ENCODE data around the gene ATP5MC2. TPM values are rescaled to one million over a fixed set of nuclear protein-coding genes. Genes with fewer than 3 reads are reported as not detected.

The ATP5MC2 gene
- total and polyA plus RNA-seq, 2 of the 4 experiments (the other 2 are of a cell fraction), result 309 to 361 TPM

DNA sequence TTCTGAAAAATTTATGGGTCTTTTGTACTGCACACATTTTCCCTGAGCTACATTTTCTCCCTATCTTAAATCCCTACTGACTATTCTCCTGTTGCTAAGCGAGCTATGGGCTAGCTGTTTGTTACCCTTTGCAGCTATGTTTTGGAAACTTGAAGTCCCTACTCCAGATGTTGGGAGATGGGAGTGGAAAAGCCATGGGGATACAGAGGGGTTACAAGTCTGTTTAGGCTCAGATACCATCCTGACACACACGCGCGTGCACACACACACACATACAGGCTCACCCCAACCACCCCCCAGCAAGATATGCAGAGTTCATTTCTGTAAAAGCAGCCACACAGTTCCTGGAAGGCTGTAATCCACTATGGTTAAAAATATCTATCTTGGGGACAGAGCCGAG lies 15.8 kb downstream of the ATP5MC2 start:
- H3K4me3 ChIP-seq (ENCODE audit: insufficient read depth, low read depth, low read length), result no peak overlapping the region
- H2AFZ ChIP-seq (replicated peaks; ENCODE audit: low read length, poor library complexity), result peak overlapping the region; percentile 4
- in situ Hi-C loops (cut with MboI; ENCODE audit: low sequenced_read_pairs), result no loop called here

More for the DNA sequence above, 15.8 kb downstream of the ATP5MC2 start:
- TF ChIP-seq, protein P1, sequence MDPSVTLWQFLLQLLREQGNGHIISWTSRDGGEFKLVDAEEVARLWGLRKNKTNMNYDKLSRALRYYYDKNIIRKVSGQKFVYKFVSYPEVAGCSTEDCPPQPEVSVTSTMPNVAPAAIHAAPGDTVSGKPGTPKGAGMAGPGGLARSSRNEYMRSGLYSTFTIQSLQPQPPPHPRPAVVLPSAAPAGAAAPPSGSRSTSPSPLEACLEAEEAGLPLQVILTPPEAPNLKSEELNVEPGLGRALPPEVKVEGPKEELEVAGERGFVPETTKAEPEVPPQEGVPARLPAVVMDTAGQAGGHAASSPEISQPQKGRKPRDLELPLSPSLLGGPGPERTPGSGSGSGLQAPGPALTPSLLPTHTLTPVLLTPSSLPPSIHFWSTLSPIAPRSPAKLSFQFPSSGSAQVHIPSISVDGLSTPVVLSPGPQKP (IDR thresholded peaks at IDR 0.05; ENCODE audit: borderline replicate concordance, low read depth, low read length), result no peak
- TF ChIP-seq NFE2L2 (IDR thresholded peaks at IDR 0.05; ENCODE audit: low read depth, low read length) (no peak), CEBPB (IDR thresholded peaks at IDR 0.05; ENCODE audit: low read depth, low read length) (no peak), MAFK (IDR thresholded peaks at IDR 0.05; ENCODE audit: low read depth, low read length) (no peak), RCOR1 (IDR thresholded peaks at IDR 0.05; ENCODE audit: insufficient replicate concordance, low read length) (no peak), USF2 (IDR thresholded peaks at IDR 0.05; ENCODE audit: low read depth, low read length) (no peak), CTCF (conservative IDR thresholded peaks at IDR 0.05; ENCODE audit: low read depth, low read length) (no peak), SMC3 (IDR thresholded peaks at IDR 0.05; ENCODE audit: low read depth, low read length) (no peak), MXI1 (IDR thresholded peaks at IDR 0.05; ENCODE audit: borderline replicate concordance, low read depth, low read length) (no peak), FOS (IDR thresholded peaks at IDR 0.05; ENCODE audit: low read depth, low read length) (no peak), CHD1 (IDR thresholded peaks at IDR 0.05; ENCODE audit: low read depth, low read length) (no peak), POLR2A (IDR thresholded peaks at IDR 0.05; ENCODE audit: low read depth, low read length) (no peak), RAD21 (IDR thresholded peaks at IDR 0.05; ENCODE audit: low read length) (no peak), RFX5 (IDR thresholded peaks at IDR 0.05; ENCODE audit: low read depth, low read length) (no peak), BHLHE40 (IDR thresholded peaks at IDR 0.05; ENCODE audit: low read depth, low read length) (no peak)
- Histone ChIP-seq H3K18ac (ENCODE audit: low read depth, low read length) (peak overlapping the region; percentile 85; the same call in 1 of the 2 replicates), H3K27ac (ENCODE audit: insufficient read depth, low read length) (peak overlapping the region; percentile 65; the same call in 1 of the 2 replicates), H3K4me1 (ENCODE audit: control insufficient read depth, insufficient read depth, low read length) (peaks cover 13% of the 10 kb centered on the region), H2AK5ac (ENCODE audit: low read depth, low read length) (peak overlapping the region; percentile 25; the same call in 1 of the 2 replicates), H3K23ac (ENCODE audit: low read depth, low read length) (peak overlapping the region; percentile 55; the same call in 1 of the 2 replicates), H3K56ac (ENCODE audit: extremely low read depth, insufficient read depth, low read length) (no peak overlapping the region), H3K9ac (ENCODE audit: low read depth, low read length) (no peak overlapping the region), H2BK5ac (ENCODE audit: low read depth, low read length, poor library complexity, severe bottlenecking) (peak overlapping the region; percentile 84), H4K91ac (ENCODE audit: insufficient read depth, low read depth, low read length) (no peak overlapping the region), H3K9me3 (ENCODE audit: control insufficient read depth, insufficient read depth, low read length) (no peaks in the 10 kb centered on the region), H2BK15ac (ENCODE audit: low read depth, low read length) (no peak overlapping the region; the same call in 2 of the 3 replicates), H2BK20ac (ENCODE audit: low read depth, low read length) (peak overlapping the region; percentile 62; the same call in 1 of the 2 replicates), H4K20me1 (ENCODE audit: insufficient read depth, low read length) (no peaks in the 10 kb centered on the region), H3K4ac (ENCODE audit: low read depth, low read length) (peak overlapping the region; percentile 61; the same call in 1 of the 2 replicates), H2AK9ac (replicated peaks; ENCODE audit: low read depth, low read length, poor library complexity) (no peak overlapping the region), H4K5ac (ENCODE audit: low read depth, low read length) (peak overlapping the region; percentile 67), H3K79me1 (ENCODE audit: low read depth in 1 of 2, low read length in 2 of 2) (peaks cover 0 to 4% of the 10 kb centered on the region in 2 experiments; a peak in 1 of 4 replicates), H3K4me2 (ENCODE audit: low read depth, low read length) (peak overlapping the region; percentile 72), H2BK120ac (ENCODE audit: low read depth, low read length) (peak overlapping the region; percentile 90), H3K36me3 (ENCODE audit: control insufficient read depth, insufficient read depth, low read length) (peaks cover 11% of the 10 kb centered on the region), H4K8ac (ENCODE audit: low read depth in 2 of 2, low read length in 2 of 2) (peak overlapping the region in 1 of 2 experiments; percentile 61; a peak in 1 of 4 replicates), H3K14ac (replicated peaks; ENCODE audit: low read depth, low read length) (peak overlapping the region; percentile 88), H3K9me1 (ENCODE audit: insufficient read depth, low read length) (peaks cover 7% of the 10 kb centered on the region), H3K27me3 (ENCODE audit: control insufficient read depth, insufficient read depth, low read length) (no peaks in the 10 kb centered on the region)
- dilution Hi-C loops (cut with HindIII; ENCODE audit: low sequenced_read_pairs, unreplicated experiment) (no loop called here), intact Hi-C loops (cut with micrococcal nuclease) (no loop called here)
- no TSS peak for BruUV-seq (replicated peaks)
- no peak for DNase-seq
- ATAC-seq (ENCODE audit: low read depth), result no peak
- POLR2A ChIA-PET (ENCODE audit: unreplicated experiment), result interaction anchor here (1.3 kb wide), 1 partner anchor 9 kb away, joined by 4 read pairs; no protein-coding TSS in a partner anchor
- CTCF ChIA-PET, result interaction anchor here (1.7 kb wide), 1 partner anchor 15 kb away, joined by 8 read pairs; the partner anchor contains the start of gene ATP5MC2
- WGBS, 2 experiments (ENCODE audit: extremely low coverage in 2 of 2, insufficient read length in 1 of 2), result no CpG with 5 or more reads among the region's 5 CpGs
